Uterus (tissue), 4 donors: ENCODE measurements around the gene OLFML2A. TPM values are rescaled to one million over a fixed set of nuclear protein-coding genes. Genes with fewer than 3 reads are reported as not detected.

ENCODE experiments used
- DNase-seq, 2 donors: peaks; one replicate each; pipeline ENCODE4 v3.0.0-alpha.2; 2019 to 2020
- H3K27ac ChIP-seq, 2 donors: fragments of 200-600 bp; sonication (generic); 1 replicate in 1 of 2; 2 replicates in 1 of 2; pipeline ENCODE4 v1.5.1; 2016 to 2018
- H3K27me3 ChIP-seq, 2 donors: fragments of 200-600 bp; sonication (generic); one replicate each; pipeline ENCODE4 v1.5.1; 2018 to 2019; ENCODE audit warnings: control low read depth in 1 of 2
- H3K36me3 ChIP-seq, 2 donors: fragments of 200-600 bp; sonication (generic); one replicate each; pipeline ENCODE4 v1.5.1; 2019; ENCODE audit warnings: control low read depth in 1 of 2
- H3K4me1 ChIP-seq, 2 donors: fragments of 200-600 bp; sonication (generic); one replicate each; pipeline ENCODE4 v1.5.1; 2018 to 2019; ENCODE audit warnings: control low read depth in 1 of 2
- H3K4me3 ChIP-seq, 2 donors: fragments of 200-600 bp; sonication (generic); 1 replicate in 1 of 2; 2 replicates in 1 of 2; pipeline ENCODE4 v1.5.1; 2018 to 2019; ENCODE audit warnings: mild to moderate bottlenecking in 1 of 2
- H3K9me3 ChIP-seq, 2 donors: fragments of 200-600 bp; sonication (generic); one replicate each; pipeline ENCODE4 v1.5.1; 2019; ENCODE audit warnings: control low read depth in 1 of 2
- POLR2A ChIP-seq, 2 donors: fragments of 450-650 bp; IDR thresholded peaks; one replicate each; pipeline ENCODE4 v1.6.1; 2016; ENCODE audit warnings: antibody characterized with exemption in 2 of 2, mild to moderate bottlenecking in 1 of 2, moderate library complexity in 1 of 2
- intact Hi-C: fragments of 100-400 bp; cut with DNase I; formaldehyde crosslinking; loops from one replicate; pipeline ENCODE4 v1.15.1; 2023; ENCODE audit warnings: low total_unique reads
- total RNA-seq, 4 donors: library from RNA; depleted of rRNA in 3 of 4; stranded (reverse); fragments of >200 nt in 3 of 4; gene quantifications; one replicate each; pipeline versions ENCODE4 v1.1.0 to v1.2.4, GENCODE V29; 2014 to 2023
- TF ChIP-seq, protein P1 (sequence below), 4 experiments: fragments of 200-600 bp in 2 of 4; fragments of 450-650 bp in 2 of 4; sonication (generic) in 2 of 4; IDR thresholded peaks; one replicate each; pipeline ENCODE4 v1.5.1; 2016 to 2019; ENCODE audit warnings: antibody characterized with exemption in 4 of 4, mild to moderate bottlenecking in 2 of 4, moderate library complexity in 1 of 4
- donor health status: DM: yes; HTN: yes; CAD: no.

OLFML2A gene
- total RNA-seq, 4 donors from 2014 or later: 21.3 to 86.5 (median 71.8) TPM

GRCh38 chr9:124768334-124768733 is 8.6 kb upstream of the OLFML2A start:
- no peak for DNase-seq
- Histone ChIP-seq H3K36me3 (no peaks in the 10 kb centered on the region), H3K4me3 (no peak overlapping the region), H3K9me3 (no peaks in the 10 kb centered on the region), H3K27ac (no peak overlapping the region), H3K27me3 (peaks cover 10 to 14% of the 10 kb centered on the region in 2 donors), H3K4me1 (peaks cover 0 to 8% of the 10 kb centered on the region in 2 donors)
- TF ChIP-seq, protein P1, sequence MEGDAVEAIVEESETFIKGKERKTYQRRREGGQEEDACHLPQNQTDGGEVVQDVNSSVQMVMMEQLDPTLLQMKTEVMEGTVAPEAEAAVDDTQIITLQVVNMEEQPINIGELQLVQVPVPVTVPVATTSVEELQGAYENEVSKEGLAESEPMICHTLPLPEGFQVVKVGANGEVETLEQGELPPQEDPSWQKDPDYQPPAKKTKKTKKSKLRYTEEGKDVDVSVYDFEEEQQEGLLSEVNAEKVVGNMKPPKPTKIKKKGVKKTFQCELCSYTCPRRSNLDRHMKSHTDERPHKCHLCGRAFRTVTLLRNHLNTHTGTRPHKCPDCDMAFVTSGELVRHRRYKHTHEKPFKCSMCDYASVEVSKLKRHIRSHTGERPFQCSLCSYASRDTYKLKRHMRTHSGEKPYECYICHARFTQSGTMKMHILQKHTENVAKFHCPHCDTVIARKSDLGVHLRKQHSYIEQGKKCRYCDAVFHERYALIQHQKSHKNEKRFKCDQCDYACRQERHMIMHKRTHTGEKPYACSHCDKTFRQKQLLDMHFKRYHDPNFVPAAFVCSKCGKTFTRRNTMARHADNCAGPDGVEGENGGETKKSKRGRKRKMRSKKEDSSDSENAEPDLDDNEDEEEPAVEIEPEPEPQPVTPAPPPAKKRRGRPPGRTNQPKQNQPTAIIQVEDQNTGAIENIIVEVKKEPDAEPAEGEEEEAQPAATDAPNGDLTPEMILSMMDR (IDR thresholded peaks at IDR 0.05): no peak
- TF ChIP-seq POLR2A (IDR thresholded peaks at IDR 0.05): no peak
- intact Hi-C loops: no loop called here

GRCh38 chr9:124768750-124769548 is 8.0 kb upstream of the OLFML2A start:
- intact Hi-C loops: no loop called here
- peaks cover 10 to 14% of the 10 kb centered on the region in 2 donors for H3K27me3 ChIP-seq

GRCh38 chr9:124769549-124770358 is 7.2 kb upstream of the OLFML2A start:
- TF ChIP-seq, protein P1 (IDR thresholded peaks at IDR 0.05): no peak
- TF ChIP-seq POLR2A (IDR thresholded peaks at IDR 0.05): no peak
- H3K27ac ChIP-seq: no peak overlapping the region
- H3K9me3 ChIP-seq: no peaks in the 10 kb centered on the region
- H3K27me3 ChIP-seq: peaks cover 10 to 14% of the 10 kb centered on the region in 2 donors
- peaks cover 0 to 8% of the 10 kb centered on the region in 2 donors for H3K4me1 ChIP-seq
- peak in 1 of 2 donors; percentile 29 for DNase-seq
- H3K36me3 ChIP-seq: no peaks in the 10 kb centered on the region
- intact Hi-C loops: no loop called here
- peak overlapping the region; percentile 43 to 85 for H3K4me3 ChIP-seq

More at GRCh38 chr9:124768750-124769548, 8.0 kb upstream of the OLFML2A start:
- Histone ChIP-seq H3K27ac (no peak overlapping the region), H3K36me3 (no peaks in the 10 kb centered on the region), H3K9me3 (no peaks in the 10 kb centered on the region), H3K4me1 (peaks cover 0 to 8% of the 10 kb centered on the region in 2 donors), H3K4me3 (peak overlapping the region in 1 of 2 donors; percentile 85)
- DNase-seq: no peak
- no peak for TF ChIP-seq POLR2A (IDR thresholded peaks at IDR 0.05)

GRCh38 chr9:124770359-124771020 is 6.4 kb upstream of the OLFML2A start:
- H3K9me3 ChIP-seq: no peaks in the 10 kb centered on the region
- H3K27me3 ChIP-seq: peaks cover 10 to 14% of the 10 kb centered on the region in 2 donors
- H3K36me3 ChIP-seq: no peaks in the 10 kb centered on the region
- peak overlapping the region in 1 of 2 donors; percentile 67 for H3K27ac ChIP-seq
- intact Hi-C loops: no loop called here
- H3K4me3 ChIP-seq: peak overlapping the region; percentile 43 to 85
- peaks cover 0 to 8% of the 10 kb centered on the region in 2 donors for H3K4me1 ChIP-seq
- TF ChIP-seq POLR2A (IDR thresholded peaks at IDR 0.05): no peak
- TF ChIP-seq, protein P1 (IDR thresholded peaks at IDR 0.05): no peak
- no peak for DNase-seq
